Measurements from ENCODE around the gene SDHAF3.

Gene SDHAF3

GRCh38 chr7:97081521-97082300 lies 35.8 kb upstream of the SDHAF3 start:
- Histone ChIP-seq H3K4me3 (replicated peaks; ENCODE audit: low read depth, low read length) (no peak overlapping the region), H3K36me3 (ENCODE audit: control insufficient read depth, insufficient read depth, low read length) (no peaks in the 10 kb centered on the region), H3K27me3 (replicated peaks; ENCODE audit: control insufficient read depth, insufficient read depth, low read length) (no peaks in the 10 kb centered on the region)
- DNase-seq (ENCODE audit: extremely low read depth, insufficient read length), result no peak
- TF ChIP-seq CTCF (IDR thresholded peaks at IDR 0.05; ENCODE audit: insufficient read depth, low read length, poor library complexity, severe bottlenecking), result no peak

GRCh38 chr7:97088364-97088763 lies 29.1 kb upstream of the SDHAF3 start:
- no peak for TF ChIP-seq CTCF (IDR thresholded peaks at IDR 0.05; ENCODE audit: insufficient read depth, low read length, poor library complexity, severe bottlenecking)
- Histone ChIP-seq H3K27me3 (replicated peaks; ENCODE audit: control insufficient read depth, insufficient read depth, low read length) (no peaks in the 10 kb centered on the region), H3K36me3 (ENCODE audit: control insufficient read depth, insufficient read depth, low read length) (no peaks in the 10 kb centered on the region), H3K4me3 (replicated peaks; ENCODE audit: low read depth, low read length) (no peak overlapping the region)
- no peak for DNase-seq (ENCODE audit: extremely low read depth, insufficient read length)

DNA sequence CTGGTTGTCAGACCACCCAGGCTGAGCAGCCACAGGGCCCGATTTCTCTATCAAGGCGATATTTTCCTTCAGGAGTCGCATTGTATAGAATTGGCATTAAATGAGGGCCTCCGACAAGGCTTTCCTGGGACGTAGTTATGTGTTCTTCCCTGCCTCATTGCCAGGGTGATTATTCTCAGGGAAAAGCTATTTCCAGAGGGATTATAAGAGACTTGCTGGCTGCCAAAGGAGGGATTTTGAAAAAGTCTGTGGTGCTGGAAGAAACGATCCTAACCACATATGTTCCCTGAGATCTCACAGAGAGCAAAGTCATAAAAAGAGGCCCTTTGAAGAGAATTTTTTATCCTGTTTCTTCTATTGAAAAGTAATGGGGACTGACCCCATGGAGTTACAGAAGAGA lies 27.7 kb upstream of the SDHAF3 start:
- Histone ChIP-seq H3K4me3 (replicated peaks; ENCODE audit: low read depth, low read length) (no peak overlapping the region), H3K36me3 (ENCODE audit: control insufficient read depth, insufficient read depth, low read length) (no peaks in the 10 kb centered on the region), H3K27me3 (replicated peaks; ENCODE audit: control insufficient read depth, insufficient read depth, low read length) (no peaks in the 10 kb centered on the region)
- DNase-seq (ENCODE audit: extremely low read depth, insufficient read length), result no peak
- no peak for TF ChIP-seq CTCF (IDR thresholded peaks at IDR 0.05; ENCODE audit: insufficient read depth, low read length, poor library complexity, severe bottlenecking)

DNA sequence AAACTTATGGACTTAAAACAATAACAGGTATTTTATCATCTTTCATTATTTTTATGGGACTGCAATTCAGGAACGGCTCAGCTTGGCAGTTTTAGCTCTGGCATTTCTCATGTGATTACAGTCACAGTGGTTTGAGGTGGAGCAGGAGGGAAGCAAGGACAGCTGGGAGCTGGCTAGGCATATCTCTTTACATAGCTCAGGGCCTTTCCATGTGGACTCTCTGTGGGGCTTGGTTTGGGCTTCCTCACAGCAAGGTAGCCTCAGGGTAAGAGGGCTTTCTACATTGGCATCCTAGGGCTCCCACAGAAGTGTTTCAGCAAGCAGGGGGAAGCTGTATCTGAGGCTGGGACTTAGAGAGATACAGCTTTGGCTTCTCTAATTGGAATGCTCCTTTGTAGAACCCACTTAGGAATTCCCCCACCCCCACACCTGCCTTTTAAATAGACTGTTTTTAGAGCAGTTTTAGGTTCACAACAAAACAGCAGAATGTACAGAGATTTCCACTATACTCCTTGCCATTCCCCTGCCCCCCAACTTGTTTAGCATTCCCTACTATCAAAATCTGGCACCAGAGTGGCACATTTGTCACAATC lies 26.6 kb upstream of the SDHAF3 start:
- no peak for TF ChIP-seq CTCF (IDR thresholded peaks at IDR 0.05; ENCODE audit: insufficient read depth, low read length, poor library complexity, severe bottlenecking)

GRCh38 chr7:97094284-97094930 lies 23.1 kb upstream of the SDHAF3 start:
- Histone ChIP-seq H3K36me3 (ENCODE audit: control insufficient read depth, insufficient read depth, low read length) (no peaks in the 10 kb centered on the region), H3K4me3 (replicated peaks; ENCODE audit: low read depth, low read length) (no peak overlapping the region), H3K27me3 (replicated peaks; ENCODE audit: control insufficient read depth, insufficient read depth, low read length) (no peaks in the 10 kb centered on the region)
- no peak for DNase-seq (ENCODE audit: extremely low read depth, insufficient read length)
- TF ChIP-seq CTCF (IDR thresholded peaks at IDR 0.05; ENCODE audit: insufficient read depth, low read length, poor library complexity, severe bottlenecking), result no peak

More for the DNA sequence above, 26.6 kb upstream of the SDHAF3 start:
- no peaks in the 10 kb centered on the region for H3K27me3 ChIP-seq (replicated peaks; ENCODE audit: control insufficient read depth, insufficient read depth, low read length)
- no peak for DNase-seq (ENCODE audit: extremely low read depth, insufficient read length)
- no peaks in the 10 kb centered on the region for H3K36me3 ChIP-seq (ENCODE audit: control insufficient read depth, insufficient read depth, low read length)
- H3K4me3 ChIP-seq (replicated peaks; ENCODE audit: low read depth, low read length), result no peak overlapping the region
